Endothelial cell of umbilical vein (primary cell): ENCODE data around the gene CUTA. TPM values are rescaled to one million over a fixed set of nuclear protein-coding genes. Genes with fewer than 3 reads are reported as not detected.
A peak's percentile ranks its signal among the peaks of the same experiment; 100 is the strongest.

ENCODE experiments used
- BruUV-seq: library from RNA; stranded (reverse); fragments of 400-500 nt; replicated peaks from 2 replicates; lab custom pipeline; 2021; lab: Mats Ljungman, UMichigan
- CTCF ChIA-PET: fragments of 300-600, 350-600 bp; sonication (Branson Sonifier 250); formaldehyde crosslinking; loops from one replicate; lab custom pipeline; 2021; ENCODE audit warnings: antibody characterized with exemption, inconsistent platforms; lab: Charles Lee
- POLR2A ChIA-PET: fragments of 300-600, 350-600 bp; sonication (Branson Sonifier 250); formaldehyde crosslinking; loops from one replicate; lab custom pipeline; 2021; ENCODE audit warnings: antibody characterized with exemption, inconsistent platforms; lab: Charles Lee
- DNase-seq: peaks from one replicate; pipeline ENCODE4 v3.0.0-alpha.2; 2011; ENCODE audit warnings: low read depth, low spot score
- FAIRE-seq: peaks from 2 replicates; lab custom pipeline; 2011; peaks lifted over from hg19 to GRCh38; lab: Jason Lieb, UNC
- H2AFZ ChIP-seq: 2 replicates; pipeline ENCODE4 v1.6.0; 2012; ENCODE audit warnings: low read depth, low read length, control low read depth, inconsistent platforms
- H3K27ac ChIP-seq: 2 replicates; pipeline ENCODE4 v1.5.1; 2011; ENCODE audit warnings: low read depth, mild to moderate bottlenecking, control low read depth, low read length, moderate library complexity; ENCODE audit not compliant: insufficient read depth
- H3K27me3 ChIP-seq, 2 experiments: 2 replicates each; pipeline versions ENCODE4 v1.6.0 to v1.6.1; 2011; ENCODE audit warnings: low read length in 2 of 2, mixed read lengths in 1 of 2; ENCODE audit not compliant: control insufficient read depth in 2 of 2, insufficient read depth in 2 of 2
- H3K36me3 ChIP-seq, 2 experiments: 2 replicates in 1 of 2; 3 replicates in 1 of 2; pipeline ENCODE4 v1.5.1; 2011; ENCODE audit warnings: low read length in 2 of 2, mild to moderate bottlenecking in 1 of 2, moderate library complexity in 1 of 2; ENCODE audit not compliant: control insufficient read depth in 2 of 2, insufficient read depth in 2 of 2; ENCODE audit errors: extremely low read depth in 1 of 2
- H3K4me1 ChIP-seq: 3 replicates; pipeline ENCODE4 v1.5.1; 2011; ENCODE audit warnings: mild to moderate bottlenecking, low read length; ENCODE audit not compliant: control insufficient read depth, insufficient read depth; ENCODE audit errors: extremely low read depth
- H3K4me2 ChIP-seq: 2 replicates; pipeline ENCODE4 v1.6.1; 2011; ENCODE audit warnings: low read length, control low read depth, mixed read lengths; ENCODE audit not compliant: insufficient read depth
- H3K4me3 ChIP-seq, 3 experiments: fragments of 200-600 bp in 1 of 3; sonication (generic), shearing (Covaris generic) in 1 of 3; replicated peaks in 1 of 3; 2 replicates each; pipeline ENCODE4 v1.5.1; 2011 to 2016; ENCODE audit warnings: control low read depth in 3 of 3, low read length in 3 of 3, mild to moderate bottlenecking in 2 of 3, inconsistent platforms in 1 of 3, low read depth in 1 of 3, moderate library complexity in 1 of 3; ENCODE audit not compliant: insufficient read depth in 1 of 3
- H3K79me2 ChIP-seq: 2 replicates; pipeline ENCODE4 v1.6.0; 2012; ENCODE audit warnings: low read length, inconsistent platforms; ENCODE audit not compliant: control insufficient read depth, insufficient read depth
- H3K9ac ChIP-seq: replicated peaks from 2 replicates; pipeline ENCODE3; 2011; ENCODE audit warnings: low read length, control low read depth; ENCODE audit not compliant: insufficient read depth; ENCODE audit errors: extremely low read depth
- H3K9me1 ChIP-seq: replicated peaks from 3 replicates; pipeline ENCODE4 v1.6.0; 2011; ENCODE audit warnings: mild to moderate bottlenecking, low read length; ENCODE audit not compliant: control insufficient read depth, insufficient read depth; ENCODE audit errors: extremely low read depth
- H3K9me3 ChIP-seq: replicated peaks from 2 replicates; pipeline ENCODE4 v1.5.1; 2012; ENCODE audit warnings: low read length, inconsistent platforms; ENCODE audit not compliant: control insufficient read depth, insufficient read depth
- H4K20me1 ChIP-seq: replicated peaks from 2 replicates; pipeline ENCODE3; 2011; ENCODE audit warnings: mild to moderate bottlenecking, low read length; ENCODE audit not compliant: control insufficient read depth, insufficient read depth; ENCODE audit errors: extremely low read depth
- EZH2 ChIP-seq: IDR thresholded peaks from 2 replicates; pipeline ENCODE4 v1.6.1; 2012; ENCODE audit warnings: borderline replicate concordance, low read depth, mild to moderate bottlenecking, moderate library complexity, low read length, inconsistent platforms; ENCODE audit not compliant: severe bottlenecking
- FOS ChIP-seq: IDR thresholded peaks from 2 replicates; pipeline ENCODE4 v1.6.1; 2011; ENCODE audit warnings: mild to moderate bottlenecking, low read length, moderate library complexity, borderline replicate concordance; ENCODE audit not compliant: insufficient read depth
- GATA2 ChIP-seq: IDR thresholded peaks from 2 replicates; pipeline ENCODE4 v1.7.0; 2011; ENCODE audit warnings: low read depth, mild to moderate bottlenecking, moderate library complexity, mixed read lengths, low read length; ENCODE audit not compliant: insufficient read length, insufficient read depth
- JUN ChIP-seq: IDR thresholded peaks from 2 replicates; pipeline ENCODE4 v1.6.1; 2011; ENCODE audit warnings: borderline replicate concordance, low read depth; ENCODE audit not compliant: insufficient read length, insufficient read depth
- MYC ChIP-seq: IDR thresholded peaks from one replicate; pipeline ENCODE4 v1.6.1; 2011; ENCODE audit warnings: mild to moderate bottlenecking, low read depth, low read length
- POLR2A ChIP-seq: IDR thresholded peaks from 2 replicates; pipeline ENCODE4 v1.6.1; 2012; ENCODE audit warnings: low read depth, mild to moderate bottlenecking, control low read depth, low read length
- POLR2AphosphoS5 ChIP-seq: IDR thresholded peaks from 2 replicates; pipeline ENCODE4 v1.6.1; 2012; ENCODE audit warnings: low read depth, mild to moderate bottlenecking, control low read depth, low read length, moderate library complexity; ENCODE audit not compliant: insufficient read depth
- dilution Hi-C: fragments of 300-500 bp; cut with MboI; formaldehyde crosslinking; loops from one replicate; pipeline ENCODE4 v1.15.0; 2019; ENCODE audit warnings: low sequenced_read_pairs; ENCODE audit not compliant: extremely low pct_ligation_motif_present
- intact Hi-C: fragments of 100-400 bp; cut with micrococcal nuclease; formaldehyde crosslinking; loops from one replicate; pipeline ENCODE4 v1.10.0; 2022
- polyA plus RNA-seq, 4 experiments: library from polyadenylated mRNA; depleted of rRNA in 3 of 4; stranded (reverse) in 3 of 4; unstranded in 1 of 4; fragments of >200 nt; gene quantifications; 2 replicates each; pipeline versions ENCODE4 v1.2.1 to v1.2.3, GENCODE V29; 2011 to 2012; ENCODE audit warnings: missing spikeins in 1 of 4
- total RNA-seq: library from RNA; stranded (reverse); gene quantifications from 2 replicates; pipeline ENCODE4 v1.2.3, GENCODE V29; 2021
- TF ChIP-seq, protein P1 (sequence below): IDR thresholded peaks from 2 replicates; pipeline ENCODE4 v1.6.1; 2011; ENCODE audit not compliant: insufficient read depth, insufficient read length
- TF ChIP-seq, protein P2 (sequence below), 2 donors: IDR thresholded peaks; 1 replicate in 1 of 2; 2 replicates in 1 of 2; pipeline ENCODE4 v1.5.1; 2011; ENCODE audit warnings: low read length in 2 of 2, mild to moderate bottlenecking in 2 of 2, moderate library complexity in 2 of 2, control low read depth in 1 of 2, inconsistent platforms in 1 of 2, low read depth in 1 of 2; ENCODE audit not compliant: insufficient read depth in 1 of 2; ENCODE audit errors: extremely low read depth in 1 of 2

CUTA gene
- total and polyA plus RNA-seq, 2 donors (not counting 3 experiments of a cell fraction or from before 2014, with no cell fraction given): 133 to 202 TPM

DNA sequence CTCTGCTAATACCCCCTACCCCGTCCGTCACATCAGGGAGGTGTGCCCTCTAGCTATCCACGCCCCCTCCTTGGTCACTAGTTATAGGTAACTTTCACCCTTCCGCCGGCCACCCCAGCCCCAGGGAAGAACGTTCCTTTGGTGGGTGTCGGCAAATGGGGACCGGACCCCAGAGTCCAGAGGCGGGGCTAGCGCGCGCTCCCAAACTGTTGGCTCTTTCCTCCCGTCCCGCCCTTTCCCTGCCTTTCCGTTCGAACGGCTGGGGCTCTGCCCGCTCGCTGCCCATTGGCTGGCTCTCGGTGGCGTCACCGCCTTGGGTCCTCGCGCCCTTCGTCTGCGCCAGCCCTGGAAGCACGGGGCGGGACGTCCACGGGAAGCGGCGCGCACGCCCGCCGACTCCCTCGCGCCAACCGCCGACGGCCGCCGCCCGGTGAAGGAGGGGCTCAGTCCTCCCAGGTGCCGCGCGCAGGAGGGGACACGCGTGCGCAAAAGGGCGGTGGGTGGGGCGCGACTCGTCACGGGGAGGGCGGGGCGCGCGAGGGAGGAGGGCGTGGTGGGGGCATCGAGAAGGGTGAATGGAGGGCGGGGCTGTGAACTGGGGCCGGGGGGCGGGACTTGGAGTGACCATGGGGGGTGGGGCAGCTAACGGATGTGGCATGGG is 7.7 kb downstream of the CUTA start:
- H3K36me3 ChIP-seq: peaks cover 6 to 24% of the 10 kb centered on the region in 2 experiments
- H4K20me1 ChIP-seq: no peaks in the 10 kb centered on the region
- POLR2A ChIA-PET: interaction anchor here (0.6 kb wide), 1 partner anchor 121 kb away, joined by 5 read pairs; the partner anchor contains the start of genes PFDN6 and WDR46
- intact Hi-C loops: loop anchor here (1.0 to 10.0 kb wide), 6 partner anchors 8 to 435 kb away; partner anchors contain the start of genes CUTA, KIFC1, RXRB and SLC39A7
- H3K9ac ChIP-seq: peak overlapping the region; percentile 77
- no TSS peak for BruUV-seq
- peak overlapping the region; percentile 96 for H2AFZ ChIP-seq
- H3K4me2 ChIP-seq: peak overlapping the region; percentile 79
- H3K4me3 ChIP-seq: peak overlapping the region; percentile 41 to 85 (median 71)
- H3K4me1 ChIP-seq: peaks cover 10% of the 10 kb centered on the region
- peak overlapping the region; percentile 73 for H3K27ac ChIP-seq
- H3K79me2 ChIP-seq: no peaks in the 10 kb centered on the region
- peak; percentile 99 for DNase-seq
- CTCF ChIA-PET: interaction anchor here (1.2 to 1.9 kb wide), 2 partner anchors 13 to 15 kb away, joined by 4 to 6 read pairs; no protein-coding TSS in a partner anchor
- FAIRE-seq: peak; percentile 97
- no peaks in the 10 kb centered on the region for H3K9me3 ChIP-seq
- no peaks in the 10 kb centered on the region for H3K9me1 ChIP-seq
- dilution Hi-C loops: no loop called here
- TF ChIP-seq JUN: no peak
- TF ChIP-seq, protein P1, sequence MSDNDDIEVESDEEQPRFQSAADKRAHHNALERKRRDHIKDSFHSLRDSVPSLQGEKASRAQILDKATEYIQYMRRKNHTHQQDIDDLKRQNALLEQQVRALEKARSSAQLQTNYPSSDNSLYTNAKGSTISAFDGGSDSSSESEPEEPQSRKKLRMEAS: peak; percentile 75
- TF ChIP-seq POLR2AphosphoS5: peak; percentile 61
- TF ChIP-seq, protein P2, sequence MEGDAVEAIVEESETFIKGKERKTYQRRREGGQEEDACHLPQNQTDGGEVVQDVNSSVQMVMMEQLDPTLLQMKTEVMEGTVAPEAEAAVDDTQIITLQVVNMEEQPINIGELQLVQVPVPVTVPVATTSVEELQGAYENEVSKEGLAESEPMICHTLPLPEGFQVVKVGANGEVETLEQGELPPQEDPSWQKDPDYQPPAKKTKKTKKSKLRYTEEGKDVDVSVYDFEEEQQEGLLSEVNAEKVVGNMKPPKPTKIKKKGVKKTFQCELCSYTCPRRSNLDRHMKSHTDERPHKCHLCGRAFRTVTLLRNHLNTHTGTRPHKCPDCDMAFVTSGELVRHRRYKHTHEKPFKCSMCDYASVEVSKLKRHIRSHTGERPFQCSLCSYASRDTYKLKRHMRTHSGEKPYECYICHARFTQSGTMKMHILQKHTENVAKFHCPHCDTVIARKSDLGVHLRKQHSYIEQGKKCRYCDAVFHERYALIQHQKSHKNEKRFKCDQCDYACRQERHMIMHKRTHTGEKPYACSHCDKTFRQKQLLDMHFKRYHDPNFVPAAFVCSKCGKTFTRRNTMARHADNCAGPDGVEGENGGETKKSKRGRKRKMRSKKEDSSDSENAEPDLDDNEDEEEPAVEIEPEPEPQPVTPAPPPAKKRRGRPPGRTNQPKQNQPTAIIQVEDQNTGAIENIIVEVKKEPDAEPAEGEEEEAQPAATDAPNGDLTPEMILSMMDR (IDR thresholded peaks at IDR 0.05; ENCODE audit: extremely low read depth in 1 of 2, insufficient read depth in 1 of 2, low read depth in 1 of 2, low read length in 2 of 2): no peak
- peak; percentile 60 for TF ChIP-seq POLR2A
- no peak for TF ChIP-seq GATA2
- no peak for TF ChIP-seq FOS
- no peak for TF ChIP-seq EZH2
- no peak for TF ChIP-seq MYC
- H3K27me3 ChIP-seq: no peaks in the 10 kb centered on the region
